Activated CD4-positive, alpha-beta T cell treated with anti-CD3 and anti-CD28 coated beads, Interleukin-2, amount 50 U/mL, for 4 hours (primary cell): Measurements from ENCODE around the gene COL5A2.

Experiments used
- DNase-seq, 2 experiments: peaks; one replicate each; pipeline ENCODE4 v3.0.0-alpha.2; 2020

The COL5A2 gene

GRCh38 chr2:189179570-189179950 lies at the start of gene COL5A2:
COL5A2 (minus strand) TSS chr2:189179761; CDS start chr2:189179604, 157 bp downstream.
- no peak for DNase-seq

GRCh38 chr2:189226017-189226416 lies 46.5 kb upstream of the COL5A2 start:
- no peak for DNase-seq

GRCh38 chr2:189225032-189225431 lies 45.5 kb upstream of the COL5A2 start:
- no peak for DNase-seq

- DNase-seq: no peak
Measured at GRCh38 chr2:189222468-189223105, 43.0 kb upstream of the COL5A2 start.

GRCh38 chr2:189221811-189222467 lies 42.4 kb upstream of the COL5A2 start:
- no peak for DNase-seq

- no peak for DNase-seq
Measured at GRCh38 chr2:189218236-189218635, 38.7 kb upstream of the COL5A2 start.

- no peak for DNase-seq
Measured at GRCh38 chr2:189217541-189217940, 38.0 kb upstream of the COL5A2 start.

GRCh38 chr2:189217051-189217450 lies 37.5 kb upstream of the COL5A2 start:
- DNase-seq: no peak

GRCh38 chr2:189214484-189214883 lies 34.9 kb upstream of the COL5A2 start:
- DNase-seq: no peak

- DNase-seq: no peak
Measured at GRCh38 chr2:189213250-189213649, 33.7 kb upstream of the COL5A2 start.

GRCh38 chr2:189210250-189211087 lies 30.9 kb upstream of the COL5A2 start:
- DNase-seq: no peak

- DNase-seq: no peak
Measured at GRCh38 chr2:189208254-189208653, 28.7 kb upstream of the COL5A2 start.

GRCh38 chr2:189204322-189204941 lies 24.9 kb upstream of the COL5A2 start:
- no peak for DNase-seq

- no peak for DNase-seq
Measured at GRCh38 chr2:189203177-189203799, 23.7 kb upstream of the COL5A2 start.

- DNase-seq: no peak
Measured at GRCh38 chr2:189199797-189200196, 20.2 kb upstream of the COL5A2 start.

GRCh38 chr2:189192766-189193165 lies 13.2 kb upstream of the COL5A2 start:
- no peak for DNase-seq

- DNase-seq: no peak
Measured at GRCh38 chr2:189191766-189192165, 12.2 kb upstream of the COL5A2 start.

GRCh38 chr2:189190685-189191084 lies 11.1 kb upstream of the COL5A2 start:
- no peak for DNase-seq

GRCh38 chr2:189188115-189188805 lies 8.7 kb upstream of the COL5A2 start:
- DNase-seq: no peak

GRCh38 chr2:189183170-189183569 lies 3.6 kb upstream of the COL5A2 start:
- DNase-seq: no peak

GRCh38 chr2:189181706-189182105 lies 2.1 kb upstream of the COL5A2 start:
- no peak for DNase-seq
